PC-3 (cell line): Measurements from ENCODE around the gene HSD17B3. TPM values are rescaled to one million over a fixed set of nuclear protein-coding genes. Genes with fewer than 3 reads are reported as not detected.

ENCODE experiments used
- ATAC-seq: fragments of 200-7000 bp; cut with Tn5 transposase; 2 replicates; pipeline ENCODE4 v1.9.1; 2020; ENCODE audit warnings: mild to moderate bottlenecking, moderate library complexity
- BruUV-seq: library from RNA; stranded (reverse); fragments of 400-500 nt; replicated peaks from 2 replicates; lab custom pipeline; 2021; lab: Mats Ljungman, UMichigan
- CTCF ChIA-PET: fragments of 300-600 bp; sonication (Branson Sonifier 250); formaldehyde crosslinking; loops from one replicate; lab custom pipeline; 2022; ENCODE audit warnings: antibody characterized with exemption; lab: Charles Lee
- POLR2A ChIA-PET: fragments of 300-600 bp; sonication (Branson Sonifier 250); formaldehyde crosslinking; loops from one replicate; lab custom pipeline; 2022; ENCODE audit warnings: antibody characterized with exemption; ENCODE audit not compliant: unreplicated experiment; lab: Charles Lee
- DNase-seq: peaks from one replicate; pipeline ENCODE4 v3.0.0-alpha.2; 2015
- H2AFZ ChIP-seq: fragments of 300-600 bp; sonication (generic); 2 replicates; pipeline ENCODE4 v1.6.0; 2016; ENCODE audit warnings: antibody characterized with exemption, low read length
- H3F3A ChIP-seq: fragments of 300-600 bp; sonication (generic); one replicate; pipeline ENCODE4 v1.6.0; 2017; ENCODE audit warnings: antibody characterized with exemption, low read length, control low read depth, mild to moderate bottlenecking; ENCODE audit not compliant: unreplicated experiment
- H3K27ac ChIP-seq: fragments of 300-600 bp; sonication (generic); 2 replicates; pipeline ENCODE4 v1.5.1; 2016; ENCODE audit warnings: mild to moderate bottlenecking, low read length
- H3K27me3 ChIP-seq: fragments of 300-600 bp; sonication (generic); 2 replicates; pipeline ENCODE4 v1.6.1; 2016; ENCODE audit warnings: low read length, mixed read lengths
- H3K36me3 ChIP-seq: fragments of 300-600 bp; sonication (generic); 2 replicates; pipeline ENCODE4 v1.6.1; 2016; ENCODE audit warnings: low read depth, mixed run types, low read length, mixed read lengths
- H3K4me1 ChIP-seq: fragments of 300-600 bp; sonication (generic); 2 replicates; pipeline ENCODE4 v1.5.1; 2016; ENCODE audit warnings: low read length; ENCODE audit not compliant: insufficient read depth
- H3K4me2 ChIP-seq: fragments of 300-600 bp; sonication (generic); 2 replicates; pipeline ENCODE4 v1.6.0; 2016; ENCODE audit warnings: low read length
- H3K4me3 ChIP-seq: fragments of 300-600 bp; sonication (generic); 2 replicates; pipeline ENCODE4 v1.5.1; 2016; ENCODE audit warnings: mild to moderate bottlenecking, low read length, mixed read lengths
- H3K79me2 ChIP-seq: fragments of 300-600 bp; sonication (generic); 2 replicates; pipeline ENCODE4 v1.6.1; 2017; ENCODE audit warnings: low read length, mixed read lengths
- H3K9ac ChIP-seq: fragments of 300-600 bp; sonication (generic); 2 replicates; pipeline ENCODE4 v1.6.0; 2016; ENCODE audit warnings: mild to moderate bottlenecking, low read length
- H3K9me2 ChIP-seq: fragments of 300-600 bp; sonication (generic); replicated peaks from 2 replicates; pipeline ENCODE4 v1.6.1; 2016; ENCODE audit warnings: mixed run types, low read length, mixed read lengths
- H3K9me3 ChIP-seq: fragments of 300-600 bp; sonication (generic); 2 replicates; pipeline ENCODE4 v1.6.1; 2016; ENCODE audit warnings: low read length, mixed read lengths
- H4K20me1 ChIP-seq: fragments of 300-600 bp; sonication (generic); 2 replicates; pipeline ENCODE4 v1.6.1; 2016; ENCODE audit warnings: low read length, mixed read lengths
- EZH2 ChIP-seq: fragments of 300-600 bp; sonication (generic); IDR thresholded peaks from one replicate; pipeline ENCODE4 v1.6.1; 2017; ENCODE audit warnings: antibody characterized with exemption, mild to moderate bottlenecking, low read length; ENCODE audit not compliant: unreplicated experiment
- EZH2phosphoT487 ChIP-seq: fragments of 300-600 bp; sonication (generic); IDR thresholded peaks from 2 replicates; pipeline ENCODE4 v1.6.1; 2018; ENCODE audit warnings: mild to moderate bottlenecking, antibody characterized with exemption, low read length, borderline replicate concordance
- intact Hi-C: fragments of 100-400 bp; cut with micrococcal nuclease; formaldehyde crosslinking; loops from 2 replicates; pipeline ENCODE4 v1.9.0; 2023
- total RNA-seq: library from RNA; depleted of rRNA; stranded (reverse); fragments of >200 nt; gene quantifications from 2 replicates; pipeline ENCODE4 v1.2.3, GENCODE V29; 2014
- TF ChIP-seq, protein P1 (sequence below): fragments of 300-600 bp; sonication (generic); conservative IDR thresholded peaks from 2 replicates; pipeline ENCODE4 v1.5.1; 2017; ENCODE audit warnings: antibody characterized with exemption, low read depth, mild to moderate bottlenecking, low read length

HSD17B3 gene
- total RNA-seq, 1 experiment from 2014 or later, result 0.26 TPM

GRCh38 chr9:96343515-96344360, 41.8 kb upstream of the HSD17B3 start:
- no peaks in the 10 kb centered on the region for H3K9me2 ChIP-seq
- TF ChIP-seq, protein P1, sequence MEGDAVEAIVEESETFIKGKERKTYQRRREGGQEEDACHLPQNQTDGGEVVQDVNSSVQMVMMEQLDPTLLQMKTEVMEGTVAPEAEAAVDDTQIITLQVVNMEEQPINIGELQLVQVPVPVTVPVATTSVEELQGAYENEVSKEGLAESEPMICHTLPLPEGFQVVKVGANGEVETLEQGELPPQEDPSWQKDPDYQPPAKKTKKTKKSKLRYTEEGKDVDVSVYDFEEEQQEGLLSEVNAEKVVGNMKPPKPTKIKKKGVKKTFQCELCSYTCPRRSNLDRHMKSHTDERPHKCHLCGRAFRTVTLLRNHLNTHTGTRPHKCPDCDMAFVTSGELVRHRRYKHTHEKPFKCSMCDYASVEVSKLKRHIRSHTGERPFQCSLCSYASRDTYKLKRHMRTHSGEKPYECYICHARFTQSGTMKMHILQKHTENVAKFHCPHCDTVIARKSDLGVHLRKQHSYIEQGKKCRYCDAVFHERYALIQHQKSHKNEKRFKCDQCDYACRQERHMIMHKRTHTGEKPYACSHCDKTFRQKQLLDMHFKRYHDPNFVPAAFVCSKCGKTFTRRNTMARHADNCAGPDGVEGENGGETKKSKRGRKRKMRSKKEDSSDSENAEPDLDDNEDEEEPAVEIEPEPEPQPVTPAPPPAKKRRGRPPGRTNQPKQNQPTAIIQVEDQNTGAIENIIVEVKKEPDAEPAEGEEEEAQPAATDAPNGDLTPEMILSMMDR, result no peak
- no peak for TF ChIP-seq EZH2
- no peak for TF ChIP-seq EZH2phosphoT487
- peak overlapping the region; percentile 14; the same call in 1 of the 2 replicates for H3K27ac ChIP-seq
- no peaks in the 10 kb centered on the region for H3K9me3 ChIP-seq
- H4K20me1 ChIP-seq, result no peaks in the 10 kb centered on the region
- BruUV-seq, result no TSS peak
- ATAC-seq (no peak), DNase-seq (no peak)
- no peak overlapping the region for H2AFZ ChIP-seq
- H3F3A ChIP-seq, result peaks cover 4% of the 10 kb centered on the region
- ChIA-PET POLR2A (interaction anchor here (0.5 kb wide), 1 partner anchor 19 kb away, joined by 4 read pairs; no protein-coding TSS in a partner anchor), CTCF (no interaction called here)
- H3K36me3 ChIP-seq, result no peaks in the 10 kb centered on the region
- H3K9ac ChIP-seq, result 0 out of 2 replicates have a peak overlapping the region, but pooled peaks have one; percentile 24
- no peaks in the 10 kb centered on the region for H3K27me3 ChIP-seq
- intact Hi-C loops, result no loop called here
- H3K4me1 ChIP-seq, result peaks cover 29% of the 10 kb centered on the region
- no peaks in the 10 kb centered on the region for H3K79me2 ChIP-seq
- peak overlapping the region; percentile 29; the same call in 1 of the 2 replicates for H3K4me2 ChIP-seq
- no peak overlapping the region for H3K4me3 ChIP-seq

GRCh38 chr9:96342571-96343245, 40.7 kb upstream of the HSD17B3 start:
- H3K4me3 ChIP-seq, result no peak overlapping the region
- no TSS peak for BruUV-seq
- H3F3A ChIP-seq, result peaks cover 4% of the 10 kb centered on the region
- no peaks in the 10 kb centered on the region for H3K36me3 ChIP-seq
- no peaks in the 10 kb centered on the region for H3K79me2 ChIP-seq
- H4K20me1 ChIP-seq, result no peaks in the 10 kb centered on the region
- H3K27ac ChIP-seq, result no peak overlapping the region
- TF ChIP-seq, protein P1, result no peak
- no peak for TF ChIP-seq EZH2
- no peak for TF ChIP-seq EZH2phosphoT487
- no peaks in the 10 kb centered on the region for H3K27me3 ChIP-seq
- ATAC-seq (no peak), DNase-seq (no peak)
- H3K9ac ChIP-seq, result no peak overlapping the region
- no peak overlapping the region for H2AFZ ChIP-seq
- no peaks in the 10 kb centered on the region for H3K9me2 ChIP-seq
- ChIA-PET POLR2A (no interaction called here), CTCF (no interaction called here)
- H3K4me2 ChIP-seq, result no peak overlapping the region
- peaks cover 29% of the 10 kb centered on the region for H3K4me1 ChIP-seq
- no peaks in the 10 kb centered on the region for H3K9me3 ChIP-seq
- intact Hi-C loops, result no loop called here
